AG20443 (cell line): Measurements from ENCODE around the gene MYO5A.
"Not testable (repeated sequence)": the region's sequence is repeated elsewhere in the genome, so short reads cannot be mapped to it uniquely, and the experiment has no call there.

Experiments
- DNase-seq: peaks from one replicate; pipeline ENCODE4 v3.0.0; 2012; ENCODE audit warnings: low spot score, mixed read lengths

The MYO5A gene

GRCh38 chr15:52505151-52505550, 23.5 kb downstream of the MYO5A start:
- no peak for DNase-seq

GRCh38 chr15:52503788-52504496, 24.7 kb downstream of the MYO5A start:
- DNase-seq = peak; percentile 33

- DNase-seq = no peak
These were observed 26.1 kb downstream of the MYO5A start for GRCh38 chr15:52502608-52503007.

- no peak for DNase-seq
These were observed 29.2 kb downstream of the MYO5A start for GRCh38 chr15:52499506-52499905.

GRCh38 chr15:52498706-52499105, 30.0 kb downstream of the MYO5A start:
- no peak for DNase-seq

- no peak for DNase-seq
These were observed 31.8 kb downstream of the MYO5A start for GRCh38 chr15:52496776-52497470.

- DNase-seq = no peak
These were observed 32.5 kb downstream of the MYO5A start for GRCh38 chr15:52496175-52496574.

GRCh38 chr15:52495125-52495524, 33.6 kb downstream of the MYO5A start:
- no peak for DNase-seq

- no peak for DNase-seq
These were observed 34.7 kb downstream of the MYO5A start for GRCh38 chr15:52493968-52494367.

- no peak for DNase-seq
These were observed 36.5 kb downstream of the MYO5A start for GRCh38 chr15:52492132-52492531.

GRCh38 chr15:52491472-52491871, 37.2 kb downstream of the MYO5A start:
- DNase-seq = peak; percentile 48

- not testable (repeated sequence) for DNase-seq
These were observed 39.2 kb downstream of the MYO5A start for GRCh38 chr15:52489430-52489829.

- DNase-seq = no peak
These were observed 39.9 kb downstream of the MYO5A start for GRCh38 chr15:52488830-52489229.

- no peak for DNase-seq
These were observed 42.4 kb downstream of the MYO5A start for GRCh38 chr15:52486003-52486996.

GRCh38 chr15:52485290-52485689, 43.4 kb downstream of the MYO5A start:
- DNase-seq = no peak

GRCh38 chr15:52483707-52484106, 45.0 kb downstream of the MYO5A start:
- DNase-seq = peak; percentile 50

GRCh38 chr15:52481915-52482314, 46.8 kb downstream of the MYO5A start:
- peak; percentile 59 for DNase-seq

GRCh38 chr15:52480990-52481389, 47.7 kb downstream of the MYO5A start:
- no peak for DNase-seq

GRCh38 chr15:52466716-52467115, 62.0 kb downstream of the MYO5A start:
- DNase-seq = no peak

- no peak for DNase-seq
These were observed 62.5 kb downstream of the MYO5A start for GRCh38 chr15:52466134-52466701.

GRCh38 chr15:52464478-52464877, 64.2 kb downstream of the MYO5A start:
- no peak for DNase-seq

GRCh38 chr15:52464040-52464439, 64.6 kb downstream of the MYO5A start:
- DNase-seq = no peak
